Hematopoietic multipotent progenitor cell treated with erythropoietin and hydrocortisone succinate and interleukin-3 and kit ligand, for 8 days (in vitro differentiated cells): ENCODE measurements around the gene EIF2A.

Source experiments
- DNase-seq: peaks from one replicate; pipeline ENCODE4 v3.0.0-alpha.2; 2015

EIF2A gene

DNA sequence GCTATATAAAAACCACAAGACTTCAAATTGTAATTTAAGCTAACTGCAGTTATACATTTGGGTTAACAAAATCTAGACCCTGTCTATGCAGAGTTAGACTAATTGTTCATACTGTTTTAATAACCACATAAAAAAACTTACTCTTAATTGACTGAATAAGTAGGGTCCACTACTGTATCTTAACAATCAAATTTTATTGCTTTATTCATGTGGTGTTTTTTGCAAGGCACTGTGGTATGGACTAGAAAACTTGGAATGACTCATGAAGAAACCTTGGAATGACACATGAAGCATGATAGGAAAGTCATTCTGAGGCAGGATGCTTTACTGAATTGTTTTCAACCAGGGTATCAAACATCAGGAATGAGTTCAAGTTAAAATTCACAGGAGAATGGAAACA, 2.5 kb upstream of the EIF2A start:
- no peak for DNase-seq

DNA sequence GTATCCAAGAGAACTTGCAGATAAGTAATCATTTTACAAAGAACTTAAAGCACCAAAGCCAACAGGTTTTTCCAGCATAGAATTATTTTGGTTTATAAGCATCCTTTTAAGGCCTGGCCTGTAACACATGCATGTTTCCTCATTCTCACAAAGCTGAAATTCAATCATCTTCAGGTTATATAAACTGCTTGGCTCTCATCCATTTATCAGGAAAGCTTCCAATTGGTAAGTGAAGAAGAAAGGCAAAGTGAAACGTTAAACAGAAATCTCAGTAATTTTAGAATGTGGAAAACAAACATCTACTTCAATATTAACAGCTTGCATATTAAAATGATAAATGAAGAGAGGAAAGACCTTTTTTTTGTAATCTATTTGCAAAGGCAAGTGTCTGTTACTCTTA, 1.9 kb upstream of the EIF2A start:
- peak; percentile 25 for DNase-seq

DNA sequence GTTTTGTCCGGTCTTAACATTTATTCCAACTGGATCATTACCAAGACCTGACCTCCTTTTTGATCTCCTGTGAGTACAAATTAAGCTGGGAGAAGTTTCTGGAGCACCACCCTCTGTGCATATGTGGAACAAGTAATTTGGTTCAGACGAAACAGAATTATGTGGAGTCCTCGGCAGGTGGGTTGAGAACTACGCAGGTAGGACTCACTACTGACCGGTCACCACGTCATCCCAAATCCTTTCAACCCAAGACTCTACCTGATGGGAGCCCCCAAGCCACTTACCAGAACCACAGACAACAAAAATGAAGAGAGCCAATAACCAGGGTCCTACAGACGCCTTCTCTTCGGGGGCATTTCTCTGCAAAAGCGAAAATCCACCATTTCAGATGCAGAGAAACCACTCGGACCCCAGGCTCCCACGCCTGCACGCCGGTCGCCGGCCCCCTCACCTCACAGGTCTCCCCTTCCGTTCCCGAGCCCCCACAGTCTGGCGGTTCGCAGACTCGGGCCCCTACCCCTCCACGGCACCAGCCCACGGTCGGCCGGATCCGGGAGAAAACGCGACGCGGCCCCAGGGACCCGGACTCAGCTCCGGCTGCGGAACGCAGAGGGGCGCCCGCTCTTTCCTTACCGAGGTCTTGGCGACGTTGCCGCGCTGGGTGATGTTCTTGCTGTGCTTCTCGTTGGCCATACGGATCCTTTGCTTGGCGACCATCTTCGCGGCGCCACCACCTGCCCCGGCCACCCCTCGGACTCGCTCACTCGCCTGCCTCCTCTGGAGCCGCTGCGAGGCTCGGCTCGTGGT, 965 bp upstream of the EIF2A start:
- DNase-seq = peak; percentile 40

- peak; percentile 42 for DNase-seq
These were observed 606 bp downstream of the EIF2A start for GRCh38 chr3:150547045-150547741.

DNA sequence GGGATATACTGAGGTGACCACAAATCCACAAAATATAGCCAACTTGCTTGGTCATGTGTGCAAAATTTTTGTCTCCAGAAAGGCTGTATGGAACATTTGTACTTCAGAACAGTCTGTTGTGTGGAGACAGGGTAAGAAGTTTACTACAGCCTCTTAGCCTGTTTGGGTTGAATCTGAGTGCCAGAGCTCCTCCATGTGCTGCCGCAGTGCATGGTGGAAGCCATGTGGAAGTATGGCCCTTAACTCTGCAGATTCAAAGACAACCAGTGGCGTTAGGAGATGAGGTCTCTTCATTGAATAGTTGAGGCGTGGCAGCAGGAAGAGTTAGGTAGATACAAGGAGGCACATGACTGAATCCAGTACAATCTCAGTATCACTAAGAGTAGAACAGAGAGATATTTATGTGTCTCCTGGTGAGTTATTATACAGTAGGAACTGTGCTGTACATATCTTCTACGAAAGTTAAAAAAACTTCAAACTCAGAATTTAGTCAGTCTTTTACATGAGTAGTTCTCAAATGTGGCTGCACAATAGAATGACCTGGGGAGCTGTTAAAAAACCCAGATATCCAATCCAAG, 9.4 kb downstream of the EIF2A start:
- DNase-seq = no peak

GRCh38 chr3:150556792-150557191, 10.2 kb downstream of the EIF2A start:
- DNase-seq = no peak

- DNase-seq = no peak
These were observed 11.1 kb downstream of the EIF2A start for GRCh38 chr3:150557725-150558124.

DNA sequence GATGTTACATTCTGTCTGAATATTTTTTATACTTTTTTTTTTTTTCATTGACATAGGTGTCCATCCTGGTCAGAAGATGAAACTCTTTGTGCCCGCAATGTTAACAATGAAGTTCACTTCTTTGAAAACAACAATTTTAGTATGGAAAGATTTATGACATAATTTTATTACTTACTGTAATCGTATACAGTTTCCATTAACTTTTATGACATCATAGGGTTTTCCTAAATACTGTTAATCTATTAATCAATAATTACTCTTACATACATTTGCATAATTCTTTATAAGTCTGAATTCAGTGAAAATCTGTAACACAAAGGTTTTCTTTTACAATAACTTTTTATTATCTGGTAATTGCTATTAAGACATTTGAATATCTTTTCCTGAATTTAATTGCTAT, 17.7 kb downstream of the EIF2A start:
- DNase-seq = no peak

DNA sequence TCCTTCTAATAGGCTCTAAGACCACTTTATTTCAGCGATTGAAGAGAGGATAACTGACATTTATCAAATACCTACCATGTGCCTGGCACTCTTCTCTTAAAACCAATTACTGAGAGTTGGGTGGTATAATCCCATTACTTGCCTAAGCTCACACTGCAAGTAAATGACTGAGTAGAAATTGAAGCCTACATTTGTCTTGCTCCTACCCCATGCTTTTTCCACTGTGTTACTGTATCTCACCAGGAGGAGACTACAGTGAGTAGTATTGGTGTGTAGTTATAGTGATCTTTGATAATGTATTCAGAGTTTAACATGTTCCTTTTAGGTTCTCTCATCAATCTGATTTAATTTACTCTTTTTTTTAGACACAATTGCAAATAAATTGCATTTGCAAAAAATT, 20.7 kb downstream of the EIF2A start:
- no peak for DNase-seq

GRCh38 chr3:150577855-150578254, 31.3 kb downstream of the EIF2A start:
- peak; percentile 35 for DNase-seq

DNA sequence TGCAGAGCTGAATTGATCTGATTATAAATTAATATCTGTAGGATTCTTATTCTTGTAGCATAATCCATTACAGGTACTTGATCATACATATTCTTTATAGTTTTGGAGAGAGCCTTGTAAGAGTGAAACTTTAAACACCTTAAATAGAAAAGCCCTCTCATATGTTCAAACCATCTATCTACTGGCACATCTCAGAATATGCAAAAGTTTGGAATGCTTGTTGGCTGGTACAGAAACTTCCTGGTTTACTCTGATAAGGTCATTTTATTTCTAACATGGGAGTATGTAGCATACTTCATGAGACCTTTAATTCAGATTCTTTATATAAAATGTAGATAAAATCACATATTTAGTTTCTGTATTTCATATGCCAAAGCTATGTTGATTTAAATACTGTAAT, 34.6 kb downstream of the EIF2A start:
- no peak for DNase-seq

DNA sequence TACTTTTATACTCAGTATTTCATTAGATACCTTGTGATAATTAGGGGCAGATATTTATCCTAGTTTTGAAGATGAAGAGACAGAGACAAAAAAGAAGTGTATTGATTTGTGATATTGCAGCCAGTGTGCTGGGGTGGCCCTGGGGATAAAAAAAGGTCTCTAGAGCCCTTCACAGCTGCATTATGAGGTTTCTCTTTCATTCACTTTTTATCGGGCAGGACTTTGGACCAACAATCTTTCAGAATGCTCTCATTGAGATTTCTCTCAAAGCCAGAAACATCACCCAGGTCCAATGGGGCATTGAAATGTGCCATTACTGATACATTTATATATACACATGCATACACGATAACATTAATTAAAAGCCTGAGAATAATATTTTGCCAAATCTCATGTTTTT, 36.0 kb downstream of the EIF2A start:
- no peak for DNase-seq

DNA sequence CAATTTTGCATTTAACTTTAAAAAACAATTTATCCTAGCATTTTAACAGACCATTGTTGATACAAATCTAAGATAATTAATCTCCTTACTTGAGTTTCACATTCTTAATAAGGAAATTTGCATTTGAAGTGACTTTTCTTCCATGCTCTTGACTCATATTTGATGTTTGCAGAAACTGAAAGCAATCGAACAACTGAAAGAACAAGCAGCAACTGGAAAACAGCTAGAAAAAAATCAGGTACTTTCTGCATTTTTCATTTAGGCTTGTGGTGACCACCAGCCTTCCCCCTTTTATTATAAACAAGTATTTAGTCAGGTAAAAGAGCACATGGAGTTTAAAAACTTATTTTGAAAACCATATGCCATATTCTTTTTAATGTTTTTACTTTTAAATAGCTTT, 36.4 kb downstream of the EIF2A start:
- DNase-seq = no peak

- DNase-seq = no peak
These were observed 41.6 kb downstream of the EIF2A start for GRCh38 chr3:150588027-150588830.

GRCh38 chr3:150589759-150590158, 43.2 kb downstream of the EIF2A start:
- DNase-seq = peak; percentile 45

DNA sequence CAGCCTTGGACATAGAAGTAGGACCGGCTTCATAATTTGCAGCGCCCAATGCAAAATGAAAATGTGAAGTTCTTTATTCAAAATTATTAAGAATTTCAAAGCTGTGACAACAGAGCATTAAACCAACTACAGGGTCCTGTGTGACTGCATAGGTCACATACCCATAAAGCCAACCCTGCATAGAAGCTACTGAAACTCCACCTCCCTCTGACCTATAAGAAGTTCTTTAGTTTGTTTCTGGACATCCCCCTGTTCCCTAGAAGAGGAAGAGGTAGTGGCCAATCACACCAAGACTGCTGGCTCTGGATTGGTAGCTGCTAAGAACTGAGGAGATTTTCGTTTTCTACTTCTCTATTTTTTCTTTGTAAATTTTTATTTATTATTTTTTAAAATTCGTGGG, 47.6 kb downstream of the EIF2A start:
- no peak for DNase-seq

DNA sequence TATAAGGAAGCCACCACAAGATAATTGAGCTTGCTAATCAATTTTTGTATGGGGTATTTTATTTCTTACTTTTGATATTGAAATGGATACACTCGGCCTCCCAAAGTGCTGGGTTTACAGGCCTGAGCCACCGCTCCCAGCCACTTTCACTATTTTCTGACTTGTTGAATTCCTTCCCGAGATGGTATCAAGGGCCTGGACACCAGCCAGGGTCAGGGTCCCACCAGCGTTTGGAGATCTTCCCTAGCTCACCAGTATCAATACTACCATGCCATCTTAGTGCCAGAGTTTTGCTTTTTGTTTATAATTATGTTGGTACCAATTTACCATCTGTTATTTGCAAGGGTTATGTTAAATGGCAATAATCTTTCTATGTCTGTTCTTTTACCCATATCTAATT, 51.1 kb downstream of the EIF2A start:
- no peak for DNase-seq

DNA sequence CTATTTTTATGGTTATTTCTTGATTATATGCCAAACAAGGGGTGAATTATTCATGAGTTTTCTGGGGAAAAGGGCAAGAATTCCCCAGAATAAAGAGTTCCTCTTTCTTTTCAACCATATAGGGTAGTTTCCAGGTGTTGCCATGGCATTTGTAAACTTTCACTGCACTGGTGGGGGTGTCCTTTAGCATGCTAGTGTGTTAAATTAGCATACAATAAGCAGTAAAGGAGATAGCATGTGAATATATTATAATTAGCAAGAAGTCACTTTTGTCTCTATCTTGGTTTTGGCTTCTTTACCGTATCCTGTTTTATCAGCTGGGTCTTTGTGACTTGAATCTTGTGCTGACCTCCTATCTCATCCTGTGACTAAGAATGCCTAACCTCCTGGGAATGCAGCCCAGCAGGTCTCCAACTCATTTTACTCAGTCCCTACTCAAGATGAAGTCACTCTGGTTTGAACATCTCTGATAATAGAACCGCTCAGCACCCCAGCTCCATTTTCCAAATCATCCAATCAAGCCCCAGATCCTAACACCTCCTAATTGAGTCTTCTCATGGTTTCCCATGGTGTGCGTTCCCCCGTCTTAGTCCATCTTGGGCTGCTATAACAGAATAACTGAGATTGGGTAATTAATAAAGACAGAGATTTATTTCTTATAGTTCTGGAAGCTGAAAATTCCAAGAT, 53.2 kb downstream of the EIF2A start:
- DNase-seq = no peak

- peak; percentile 33 for DNase-seq
These were observed 54.3 kb downstream of the EIF2A start for GRCh38 chr3:150600647-150601530.

DNA sequence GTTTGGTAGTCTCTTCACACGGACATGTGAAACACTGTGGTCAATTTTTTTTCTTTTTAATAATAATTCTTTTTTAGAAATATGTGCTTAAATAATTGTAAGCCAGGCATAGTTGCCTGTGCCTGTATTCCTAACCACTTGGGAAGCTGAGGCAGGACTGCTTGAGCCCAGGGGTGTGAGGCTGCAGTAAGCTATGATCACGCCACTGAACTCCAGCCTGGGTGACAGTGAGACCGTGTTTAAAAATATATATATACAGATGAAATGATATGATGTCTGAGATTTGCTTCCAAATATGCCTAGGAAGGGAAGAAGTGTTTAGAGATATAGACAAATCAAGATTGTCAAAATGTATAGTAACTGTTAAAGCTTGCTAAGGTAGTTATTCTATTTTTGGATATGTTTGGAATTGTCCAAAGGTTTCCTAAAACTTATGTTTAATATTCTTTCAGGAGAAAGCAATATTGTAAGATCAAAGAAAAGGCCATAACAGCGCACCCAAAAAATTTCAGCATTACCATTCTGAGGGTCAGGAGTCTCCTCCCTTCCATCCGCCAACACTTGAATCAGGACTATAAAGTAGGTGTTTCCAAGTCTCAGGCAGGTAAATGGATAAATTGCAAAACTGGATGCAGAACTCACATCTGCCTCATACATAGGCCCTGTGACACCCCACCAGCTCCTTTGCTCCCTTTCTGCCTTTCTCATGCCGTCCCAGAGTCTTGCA, 56.0 kb downstream of the EIF2A start:
- DNase-seq = no peak
